ENCODE measurements around the gene CAMTA1.

Gene CAMTA1

DNA sequence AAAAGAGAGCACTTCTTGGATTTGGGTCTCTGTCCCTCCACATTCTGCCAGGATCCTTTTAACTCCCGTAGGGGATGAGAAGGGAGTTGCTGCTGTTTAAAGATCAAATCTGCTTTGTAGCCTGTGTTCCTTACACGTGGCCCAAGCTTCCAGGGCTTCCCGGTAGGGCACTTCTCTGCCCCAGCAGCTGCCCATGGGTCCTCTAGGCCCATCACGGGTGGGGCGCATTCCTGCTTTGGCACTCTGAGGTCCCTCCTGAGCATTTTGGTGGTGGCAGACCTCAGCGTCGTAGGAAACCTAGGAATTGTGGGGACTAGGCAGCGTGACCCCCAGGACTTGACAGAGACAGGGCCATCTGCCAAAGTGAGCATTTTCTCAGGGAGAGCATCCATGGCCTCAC lies 565.5 kb downstream of the CAMTA1 start:
- no peak for DNase-seq
- intact Hi-C loops (cut with DNase I) = no loop called here

DNA sequence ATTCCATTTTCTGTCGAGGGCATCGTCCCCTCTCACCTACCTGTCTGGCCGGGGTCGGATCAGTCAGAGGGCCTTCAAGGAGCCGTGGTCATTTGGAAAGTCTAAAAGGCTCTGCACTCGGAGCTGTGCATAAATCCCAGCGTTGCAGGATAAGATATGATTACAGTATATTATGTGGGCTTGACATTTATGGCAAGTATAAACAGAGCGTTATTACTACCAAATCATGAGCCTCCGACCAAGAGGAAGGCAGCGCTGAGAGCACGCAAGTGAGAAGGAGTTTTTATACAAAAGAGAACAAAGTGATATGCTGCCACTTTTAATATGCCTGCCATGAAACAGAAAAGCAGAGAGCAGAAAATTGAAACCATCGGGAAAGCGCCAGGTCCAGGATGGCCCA lies 566.4 kb downstream of the CAMTA1 start:
- DNase-seq = no peak
- intact Hi-C loops (cut with DNase I) = no loop called here

DNA sequence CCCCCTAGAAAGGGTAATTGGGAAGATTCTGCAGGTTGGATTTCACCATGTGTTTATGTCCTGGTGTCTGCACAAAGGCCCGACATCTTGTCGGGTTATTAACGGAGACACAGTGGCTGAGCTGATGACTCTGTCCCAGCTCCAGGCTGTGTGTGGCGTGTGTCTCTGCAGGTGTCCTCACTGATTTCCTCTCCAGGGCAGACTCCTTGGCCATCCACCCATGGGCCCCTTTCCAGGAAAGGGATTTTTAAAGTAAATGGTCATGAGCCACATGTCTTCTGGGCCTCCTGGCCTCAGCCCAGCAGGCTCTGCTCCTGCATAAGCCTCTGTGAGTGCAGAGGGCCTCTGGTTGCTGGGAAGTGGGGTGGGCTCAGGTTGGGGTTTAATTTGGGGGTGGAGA lies 567.1 kb downstream of the CAMTA1 start:
- DNase-seq = no peak
- intact Hi-C loops (cut with DNase I) = no loop called here

DNA sequence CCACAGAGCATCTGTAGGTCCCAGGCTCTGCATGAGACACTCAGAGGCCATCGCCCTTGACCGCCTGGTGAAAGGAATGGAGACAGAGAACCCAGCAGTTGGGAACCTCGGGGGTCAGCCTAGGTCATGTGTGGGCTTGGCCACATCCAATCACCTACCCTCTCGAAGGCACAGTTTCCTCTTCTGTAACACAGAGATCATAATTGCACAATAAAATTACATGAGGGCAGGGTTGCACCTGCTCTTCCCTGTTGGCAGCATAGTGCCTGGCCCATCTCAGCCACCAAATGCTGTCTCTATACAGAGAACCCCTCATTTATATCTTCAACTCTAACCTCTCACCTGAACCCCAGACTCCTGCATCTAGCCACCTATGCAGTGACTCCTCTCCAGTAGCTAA lies 567.7 kb downstream of the CAMTA1 start:
- intact Hi-C loops (cut with DNase I) = no loop called here
- DNase-seq = no peak

DNA sequence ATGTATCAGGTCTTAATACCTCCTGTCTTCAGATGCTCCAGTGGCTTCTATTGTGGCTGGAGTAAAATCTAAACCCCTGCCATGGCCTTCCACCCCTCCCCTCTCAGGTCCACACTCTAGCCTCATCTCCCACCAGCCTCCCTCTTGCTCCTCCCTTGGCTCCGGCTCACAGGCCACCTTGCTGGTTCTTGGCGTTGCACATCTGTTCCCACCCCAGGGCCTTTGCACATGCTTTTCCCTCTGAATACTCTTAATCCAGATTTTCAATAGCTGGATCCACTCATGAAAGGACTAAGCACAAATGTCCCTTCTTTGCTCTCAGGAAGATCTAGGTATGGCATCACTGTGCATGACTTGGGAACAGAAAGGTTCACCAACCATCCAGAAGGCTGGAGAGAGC lies 570.4 kb downstream of the CAMTA1 start:
- no peak for DNase-seq
- intact Hi-C loops (cut with DNase I) = no loop called here

DNA sequence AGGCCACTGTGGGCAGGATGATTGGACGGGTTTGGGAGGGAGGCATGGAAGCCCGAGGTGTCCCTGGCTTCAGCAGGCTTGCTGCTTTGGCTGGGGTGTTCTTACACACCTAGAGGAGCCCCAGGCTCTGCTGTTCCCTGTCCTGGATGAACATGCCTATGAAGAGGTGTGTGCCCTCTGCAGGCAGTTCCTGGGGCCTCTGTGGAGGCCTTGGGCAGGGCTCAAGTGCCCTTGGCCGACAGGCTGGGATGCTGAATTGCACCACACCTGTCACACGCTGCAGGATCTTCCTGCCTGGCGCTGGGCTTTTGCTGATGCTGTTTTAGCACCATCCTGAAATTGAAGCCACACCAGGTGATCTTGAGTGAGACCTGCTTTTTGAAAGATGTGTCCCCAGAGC lies 570.8 kb downstream of the CAMTA1 start:
- no peak for DNase-seq
- intact Hi-C loops (cut with DNase I) = no loop called here

DNA sequence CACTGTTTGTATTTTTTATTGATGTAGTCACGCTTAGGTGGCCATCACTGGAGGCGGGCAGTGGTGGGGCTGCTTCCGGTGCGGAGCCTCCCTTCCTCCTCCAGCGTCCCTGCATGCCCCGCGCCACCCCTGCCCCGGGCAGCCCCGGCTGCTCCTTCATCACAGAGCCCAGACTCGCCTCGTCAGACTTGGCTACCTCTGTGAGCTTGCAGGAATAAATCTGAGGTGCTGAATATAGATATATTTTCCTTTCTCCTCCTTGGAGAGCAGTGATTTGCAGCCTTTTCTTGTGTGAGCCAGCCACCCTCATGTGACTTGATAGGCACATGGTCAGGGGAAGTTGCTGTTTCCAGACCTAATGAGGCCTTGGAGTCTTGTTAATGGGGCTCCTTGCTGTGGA lies 573.2 kb downstream of the CAMTA1 start:
- intact Hi-C loops (cut with DNase I) = no loop called here
- DNase-seq = no peak

DNA sequence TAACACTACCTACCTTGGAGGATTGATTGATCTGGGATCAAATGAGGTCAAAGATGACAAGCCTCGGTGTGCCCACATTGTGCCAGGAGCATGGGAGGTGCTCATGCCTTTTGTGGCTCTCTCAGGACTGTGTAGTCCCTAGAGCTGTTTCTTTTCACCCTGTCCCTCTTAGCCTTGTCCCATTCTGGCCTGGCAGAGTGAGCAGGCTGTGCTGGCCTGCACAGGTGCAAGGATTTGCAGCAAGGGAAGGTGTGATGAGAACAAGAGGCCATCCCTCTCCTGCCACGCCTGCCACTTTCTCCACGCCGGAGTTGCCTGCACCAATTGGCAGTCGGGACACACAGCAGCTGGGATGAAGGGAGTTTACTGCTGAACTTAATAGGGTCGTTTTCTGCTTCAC lies 575.3 kb downstream of the CAMTA1 start:
- intact Hi-C loops (cut with DNase I) = no loop called here

DNA sequence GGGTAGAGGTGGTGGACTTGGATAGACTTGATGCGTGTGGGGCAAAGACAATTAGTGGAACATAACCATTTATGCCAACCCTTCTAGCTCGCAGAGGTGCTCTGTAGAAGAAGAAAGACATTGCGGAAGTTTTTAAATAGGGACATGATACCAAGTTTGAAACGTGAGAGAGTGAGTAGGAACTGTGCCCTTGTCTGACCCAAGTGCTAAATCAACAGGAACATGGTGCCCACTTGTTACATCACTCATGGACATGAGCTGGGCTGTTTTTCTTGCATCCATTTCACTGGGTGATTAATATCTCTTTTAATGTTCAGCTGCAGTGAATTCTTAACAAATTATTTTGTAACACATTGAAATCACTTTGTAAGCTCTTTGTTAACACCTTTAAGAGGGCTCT lies 577.7 kb downstream of the CAMTA1 start:
- intact Hi-C loops (cut with DNase I) = no loop called here
- DNase-seq = no peak

More for the DNA sequence above, 575.3 kb downstream of the CAMTA1 start:
- DNase-seq = no peak

DNA sequence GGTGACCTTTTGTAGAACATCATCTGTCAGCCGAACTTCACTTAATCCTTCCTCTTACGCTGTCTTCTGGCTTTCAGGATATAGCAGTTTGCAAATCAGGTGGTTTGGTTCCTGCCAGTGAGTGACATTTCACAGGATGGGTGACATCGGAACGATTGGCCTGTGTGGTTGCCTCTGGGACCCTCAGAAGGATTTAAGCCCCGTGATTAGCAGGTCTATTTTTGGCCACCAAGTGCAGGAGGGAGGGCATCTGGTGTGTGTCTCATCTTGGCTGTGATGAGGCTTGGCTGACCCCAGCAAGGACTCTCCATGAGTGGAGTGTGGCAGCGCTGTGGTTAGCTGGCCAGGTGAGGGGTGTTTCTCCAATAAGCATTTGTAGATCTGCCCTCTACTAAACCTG lies 578.2 kb downstream of the CAMTA1 start:
- intact Hi-C loops (cut with DNase I) = no loop called here
- DNase-seq = no peak

DNA sequence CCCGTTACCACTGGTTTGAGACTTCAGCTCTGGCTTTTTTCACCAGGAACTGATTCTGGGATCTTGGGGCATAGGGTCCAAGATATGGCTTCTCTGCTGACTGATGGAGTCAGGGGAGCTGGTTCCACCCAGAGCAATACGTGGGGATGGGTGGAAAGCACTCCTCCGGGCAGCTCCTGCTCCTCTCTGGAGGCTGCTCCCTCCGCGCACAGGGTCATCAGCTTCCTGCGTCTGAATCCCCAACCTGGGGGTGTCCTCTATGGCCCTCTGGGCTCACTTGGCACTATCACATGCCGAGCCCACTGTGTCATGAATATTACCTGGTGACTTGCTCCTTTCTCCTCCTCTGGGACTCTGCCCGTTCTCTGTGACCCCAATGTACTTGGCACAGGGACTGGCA lies 580.5 kb downstream of the CAMTA1 start:
- no peak for DNase-seq
- intact Hi-C loops (cut with DNase I) = no loop called here

DNA sequence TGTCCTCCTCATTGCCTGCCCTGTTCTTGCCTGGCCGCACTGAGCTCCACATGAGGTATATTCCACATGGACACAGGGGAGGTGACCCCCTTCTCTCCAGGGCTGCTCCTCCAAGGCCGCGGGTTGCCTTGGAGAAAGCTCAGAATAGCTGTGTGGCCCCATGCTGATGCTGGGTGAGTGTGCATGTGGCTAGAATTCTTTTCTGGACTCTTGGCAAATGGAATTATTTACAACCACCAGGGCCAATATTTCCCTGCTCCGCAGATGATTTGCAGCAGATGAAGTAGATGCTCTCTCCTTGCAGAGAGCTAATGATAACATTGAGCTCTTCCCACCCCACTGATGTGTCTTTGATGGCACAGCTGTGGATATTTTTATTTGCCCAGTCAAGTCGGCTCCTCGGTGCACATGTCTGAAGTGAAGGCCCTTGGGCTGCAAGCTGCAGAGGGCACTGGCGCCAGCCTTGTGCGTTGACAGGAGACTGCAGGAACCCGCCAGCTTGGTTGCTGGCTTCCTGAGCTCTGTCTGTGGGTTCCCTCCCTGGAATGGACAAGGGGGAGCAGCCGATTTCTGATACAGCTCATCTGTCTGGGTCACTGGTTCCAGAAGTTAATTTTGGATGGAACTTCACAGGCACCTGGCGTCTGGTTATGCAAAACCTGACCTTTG lies 581.2 kb downstream of the CAMTA1 start:
- intact Hi-C loops (cut with DNase I) = no loop called here
- no peak for DNase-seq

DNA sequence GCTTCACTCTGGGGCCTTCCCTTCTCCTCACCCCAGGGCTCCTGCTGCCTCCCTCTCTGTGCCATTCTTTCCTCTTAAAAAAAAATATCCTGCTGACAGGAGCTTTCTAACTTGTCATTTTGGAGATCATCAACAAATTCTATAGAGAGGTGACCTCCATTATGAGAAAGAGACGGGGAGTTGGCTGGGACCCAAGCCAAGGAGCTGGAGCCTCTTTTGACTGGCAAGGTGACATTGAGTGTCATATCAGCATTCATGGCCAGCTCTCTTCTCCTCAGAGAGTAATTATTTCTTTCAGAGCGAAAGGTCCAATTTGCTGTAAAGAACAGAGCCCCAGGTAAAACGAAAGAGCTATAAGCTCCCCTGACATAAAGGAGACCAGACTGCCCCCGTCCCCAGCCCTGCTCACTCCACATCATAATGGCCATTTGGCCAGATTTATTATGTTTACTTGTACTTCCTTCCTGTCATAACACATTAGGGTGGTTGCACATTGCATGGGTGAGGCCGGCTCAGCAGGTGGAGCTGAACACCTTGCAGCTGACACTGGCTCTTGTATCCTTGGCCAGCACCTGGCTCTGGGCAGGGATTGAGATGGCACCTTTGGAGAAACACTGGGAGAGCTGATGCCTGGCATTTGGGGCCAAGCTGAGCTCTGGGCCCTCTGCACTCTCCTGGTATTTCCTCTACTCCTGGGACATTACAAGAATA lies 581.9 kb downstream of the CAMTA1 start:
- DNase-seq = no peak
- intact Hi-C loops (cut with DNase I) = no loop called here

DNA sequence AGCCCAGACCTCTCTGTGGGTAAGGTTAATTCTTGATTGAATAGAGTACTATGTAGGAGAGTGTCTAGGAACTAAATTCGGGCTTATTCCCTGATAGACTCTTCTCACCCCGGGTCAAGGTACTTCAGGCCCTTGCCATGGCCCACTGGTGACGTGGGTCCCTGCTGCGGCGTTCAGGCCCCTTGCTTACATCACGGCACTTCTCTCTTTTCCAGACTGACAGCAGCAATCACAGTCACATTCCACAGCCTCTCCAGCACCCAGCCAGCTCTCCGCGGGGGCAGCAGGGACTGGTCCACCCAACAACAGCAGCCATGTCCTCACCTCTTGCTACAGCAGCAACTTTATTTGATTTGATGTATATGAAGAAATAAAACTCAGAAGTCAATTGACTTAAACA lies 584.6 kb downstream of the CAMTA1 start:
- intact Hi-C loops (cut with DNase I) = no loop called here
- no peak for DNase-seq

DNA sequence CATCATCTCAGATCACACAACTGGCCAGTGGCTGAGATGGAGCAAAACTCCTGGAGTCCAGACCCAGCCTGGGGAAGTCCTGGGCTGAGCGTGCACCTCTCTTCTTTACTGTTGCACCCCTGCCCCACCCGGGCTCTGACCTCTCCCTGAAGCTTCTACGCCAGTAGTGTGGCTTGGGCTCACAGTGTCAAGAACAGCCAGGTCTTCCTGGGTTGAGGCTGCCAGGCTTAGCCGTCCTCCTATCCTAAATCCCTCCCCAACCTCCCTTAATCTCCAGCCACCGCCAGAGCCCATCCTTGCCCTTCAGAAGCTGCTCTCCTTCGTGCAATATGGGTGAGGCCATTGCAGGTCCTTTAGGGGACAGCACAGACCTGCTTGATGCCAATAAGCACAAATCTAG lies 586.7 kb downstream of the CAMTA1 start:
- DNase-seq = no peak
- intact Hi-C loops (cut with DNase I) = no loop called here

DNA sequence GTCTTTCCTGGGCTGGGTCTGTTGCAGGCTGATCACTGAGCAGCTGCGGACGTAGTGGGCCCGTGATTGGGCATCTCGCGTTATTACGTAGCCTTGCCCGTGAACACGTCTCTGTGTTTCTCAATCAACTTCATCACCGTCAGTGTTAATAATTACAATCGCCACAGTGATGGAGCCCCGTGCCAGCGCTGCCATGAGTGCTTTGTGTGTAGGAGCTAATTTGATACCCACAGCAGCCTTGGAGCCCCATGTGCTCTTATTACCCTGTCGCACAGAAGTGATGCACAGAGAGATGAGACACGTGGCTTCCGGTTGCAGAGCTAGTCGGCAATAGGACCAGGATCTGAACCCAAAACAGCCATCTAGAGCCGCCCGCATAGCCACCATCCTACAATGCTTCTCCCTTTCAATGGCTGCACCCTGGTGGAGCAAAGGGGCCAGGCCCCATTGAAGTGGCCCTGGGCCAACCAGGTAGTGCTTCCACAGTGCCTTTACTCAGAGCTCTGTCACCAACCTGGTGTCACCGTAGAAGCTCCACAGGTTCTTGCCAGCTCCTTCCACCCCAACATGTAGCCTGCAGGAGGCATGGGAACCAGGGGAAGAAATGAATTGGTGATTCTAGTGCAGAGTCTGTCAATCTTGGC lies 587.3 kb downstream of the CAMTA1 start:
- peak in 1 of 42 donors; percentile 7 for DNase-seq

DNA sequence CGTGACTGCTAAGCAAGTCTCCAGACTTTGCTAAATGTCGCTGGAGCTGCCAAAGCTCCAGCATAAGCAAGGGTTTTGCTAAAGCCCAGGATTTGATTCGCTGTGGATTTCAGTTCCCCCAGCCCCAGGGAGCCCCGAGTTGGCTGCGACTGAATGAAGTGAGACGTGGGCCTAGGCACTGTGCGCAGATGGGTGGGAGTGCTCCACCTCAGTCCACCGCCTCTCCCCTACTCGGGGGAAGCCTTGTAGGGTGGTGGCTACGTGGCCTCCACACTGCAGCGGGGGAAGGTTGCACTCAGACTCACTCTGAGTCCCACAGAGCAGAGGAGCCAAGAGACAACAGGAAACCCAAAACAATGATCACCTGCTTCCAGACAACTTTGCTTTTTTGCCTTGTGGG lies 588.0 kb downstream of the CAMTA1 start:
- intact Hi-C loops (cut with DNase I) = no loop called here
- peak in 2 of 42 donors; percentile 3 to 37 for DNase-seq

More for the DNA sequence above, 587.3 kb downstream of the CAMTA1 start:
- intact Hi-C loops (cut with DNase I) = no loop called here

DNA sequence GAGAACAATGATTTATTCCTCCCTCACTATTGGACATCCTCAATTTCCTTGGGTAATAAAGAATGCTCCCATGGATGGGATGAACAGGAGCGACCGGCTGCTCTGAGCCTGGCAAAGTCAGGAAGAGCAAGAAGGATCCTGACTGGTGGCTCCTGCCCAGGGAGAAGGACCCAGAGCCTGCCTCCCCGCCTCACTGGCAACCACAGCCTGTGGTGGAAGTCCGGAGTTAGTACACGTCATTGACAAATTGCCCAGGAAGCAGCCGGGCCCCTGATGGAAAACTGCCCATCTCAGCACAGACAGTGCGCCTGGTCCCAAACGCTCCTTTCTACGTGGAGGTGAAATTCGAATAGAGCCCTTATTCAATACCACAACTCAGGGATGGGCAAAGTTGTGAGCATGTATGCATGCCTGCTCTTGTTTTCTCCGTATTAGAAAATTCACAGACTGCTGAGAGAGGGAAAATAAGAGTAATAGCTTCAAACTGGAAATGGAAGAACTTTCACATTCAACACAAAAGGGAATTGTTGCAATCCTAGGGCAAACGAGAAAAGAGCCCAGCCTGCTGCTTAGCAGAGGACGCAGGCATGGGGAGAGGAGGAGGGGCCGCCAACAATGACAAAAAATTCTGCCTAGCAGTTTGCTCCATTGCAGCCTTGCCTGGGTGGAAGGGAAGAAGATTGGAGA lies 588.8 kb downstream of the CAMTA1 start:
- peak in 19 of 42 donors; percentile 4 to 68 (median 31) for DNase-seq
- intact Hi-C loops (cut with DNase I) = no loop called here

DNA sequence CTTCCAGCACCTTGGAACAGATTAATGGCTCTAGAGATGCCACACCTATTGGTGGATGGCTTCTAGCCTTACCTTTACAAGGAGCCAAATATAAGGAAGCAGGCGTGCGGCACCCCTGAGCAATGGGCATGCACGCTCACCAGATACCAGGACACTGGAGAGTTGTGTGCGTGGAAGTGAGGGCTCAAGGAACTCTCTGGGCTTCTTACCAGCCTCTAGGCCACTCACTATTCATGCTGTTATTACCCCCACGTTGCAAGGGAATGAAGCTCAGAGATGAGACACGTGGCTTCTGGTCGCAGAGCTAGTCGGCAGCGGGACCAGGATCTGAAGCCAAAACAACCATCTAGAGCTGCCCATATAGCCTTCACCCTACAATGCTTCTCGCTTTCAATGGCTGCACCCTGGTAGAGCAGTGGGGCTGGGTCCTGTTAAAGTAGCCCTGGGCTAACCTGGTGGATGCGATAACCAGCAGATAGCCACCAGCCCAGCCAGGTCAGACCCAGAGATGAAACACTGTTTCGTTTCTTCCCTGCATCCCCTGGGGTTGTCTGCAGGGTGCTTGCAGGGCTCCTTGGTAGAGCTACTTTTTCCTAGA lies 589.4 kb downstream of the CAMTA1 start:
- intact Hi-C loops (cut with DNase I) = no loop called here
- peak in 3 of 42 donors; percentile 3 to 32 (median 20) for DNase-seq

DNA sequence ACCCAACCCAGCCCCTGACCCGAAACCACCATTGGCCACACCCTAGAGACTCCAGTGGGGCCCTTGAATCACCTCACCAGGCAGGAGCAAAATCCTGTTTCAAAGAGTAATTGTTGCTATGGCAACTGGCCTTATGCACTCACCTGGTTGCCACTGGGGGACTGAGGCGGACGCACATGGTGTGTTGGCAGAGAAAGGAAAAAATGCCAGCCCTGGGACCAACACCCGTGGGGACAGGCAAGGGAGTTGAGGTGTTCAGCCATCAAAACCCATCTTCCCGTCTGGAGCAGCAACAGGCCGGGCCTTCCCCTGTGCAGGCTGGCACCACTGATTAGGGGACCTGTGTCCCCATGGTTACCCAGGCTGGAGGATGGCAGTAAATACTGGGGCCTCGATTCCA lies 590.1 kb downstream of the CAMTA1 start:
- peak in 4 of 42 donors; percentile 8 to 36 (median 16) for DNase-seq
- intact Hi-C loops (cut with DNase I) = no loop called here

All from head of caudate nucleus (tissue), 42 donors.